Tibial nerve (tissue), 4 donors: Measurements from ENCODE around the gene ERBB2.

Experiments used
- EP300 ChIP-seq, 2 donors: sonication (generic); formaldehyde crosslinking; IDR thresholded peaks; one replicate each; pipeline ENCODE4 v1.6.1; 2017; ENCODE audit warnings: antibody characterized with exemption in 2 of 2, mild to moderate bottlenecking in 1 of 2
- POLR2A ChIP-seq, 2 donors: fragments of 450-650 bp; IDR thresholded peaks; one replicate each; pipeline ENCODE4 v1.6.1; 2017; ENCODE audit warnings: antibody characterized with exemption in 2 of 2, mild to moderate bottlenecking in 2 of 2, moderate library complexity in 2 of 2
- TF ChIP-seq, protein P1 (sequence below), 5 experiments: fragments of 200-600 bp in 3 of 5; fragments of 450-650 bp in 2 of 5; sonication (generic) in 3 of 5; IDR thresholded peaks; one replicate each; pipeline ENCODE4 v1.5.1; 2016 to 2019; ENCODE audit warnings: antibody characterized with exemption in 5 of 5, mild to moderate bottlenecking in 3 of 5, moderate library complexity in 2 of 5

DNA sequence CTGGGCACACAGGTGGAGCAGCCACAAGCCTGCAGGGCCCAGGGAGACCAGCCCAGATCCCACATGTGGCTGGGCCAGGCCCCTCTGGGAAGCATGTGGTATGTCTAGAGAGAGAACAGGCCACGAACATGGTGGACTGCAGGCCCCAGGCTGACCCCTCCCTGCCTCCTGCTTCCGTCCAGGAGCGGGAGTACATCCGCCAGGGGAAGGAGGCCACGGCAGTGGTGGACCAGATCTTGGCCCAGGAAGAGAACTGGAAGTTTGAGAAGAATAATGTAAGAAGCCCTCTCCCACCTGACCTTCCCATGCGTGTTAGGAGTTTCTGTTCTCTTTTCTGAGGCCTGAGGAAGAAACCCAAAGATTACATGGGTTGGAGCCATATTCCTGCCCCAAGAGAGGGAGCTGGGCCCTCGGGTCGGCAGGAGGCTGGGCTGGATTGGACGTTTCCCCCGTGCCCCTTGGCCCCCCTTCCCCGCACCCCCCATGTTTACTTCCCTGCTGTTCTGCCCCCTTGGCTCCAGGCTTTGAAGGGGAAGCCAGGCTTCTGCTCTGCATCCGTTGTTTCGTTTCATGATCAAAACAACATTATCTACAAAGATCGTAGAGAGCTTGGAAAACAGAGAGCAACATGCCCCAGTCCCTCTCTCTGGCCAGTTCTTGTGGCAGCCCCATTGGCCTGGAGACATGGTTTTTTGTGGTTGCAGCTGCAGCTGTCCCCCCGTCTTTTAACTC, 40.4 kb upstream of the ERBB2 start:
- TF ChIP-seq, protein P1, sequence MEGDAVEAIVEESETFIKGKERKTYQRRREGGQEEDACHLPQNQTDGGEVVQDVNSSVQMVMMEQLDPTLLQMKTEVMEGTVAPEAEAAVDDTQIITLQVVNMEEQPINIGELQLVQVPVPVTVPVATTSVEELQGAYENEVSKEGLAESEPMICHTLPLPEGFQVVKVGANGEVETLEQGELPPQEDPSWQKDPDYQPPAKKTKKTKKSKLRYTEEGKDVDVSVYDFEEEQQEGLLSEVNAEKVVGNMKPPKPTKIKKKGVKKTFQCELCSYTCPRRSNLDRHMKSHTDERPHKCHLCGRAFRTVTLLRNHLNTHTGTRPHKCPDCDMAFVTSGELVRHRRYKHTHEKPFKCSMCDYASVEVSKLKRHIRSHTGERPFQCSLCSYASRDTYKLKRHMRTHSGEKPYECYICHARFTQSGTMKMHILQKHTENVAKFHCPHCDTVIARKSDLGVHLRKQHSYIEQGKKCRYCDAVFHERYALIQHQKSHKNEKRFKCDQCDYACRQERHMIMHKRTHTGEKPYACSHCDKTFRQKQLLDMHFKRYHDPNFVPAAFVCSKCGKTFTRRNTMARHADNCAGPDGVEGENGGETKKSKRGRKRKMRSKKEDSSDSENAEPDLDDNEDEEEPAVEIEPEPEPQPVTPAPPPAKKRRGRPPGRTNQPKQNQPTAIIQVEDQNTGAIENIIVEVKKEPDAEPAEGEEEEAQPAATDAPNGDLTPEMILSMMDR (IDR thresholded peaks at IDR 0.05): no peak
- TF ChIP-seq POLR2A (IDR thresholded peaks at IDR 0.05) (no peak), EP300 (IDR thresholded peaks at IDR 0.05) (no peak)
